ENCODE results near the gene FAM227A. TPM values are rescaled to one million over a fixed set of nuclear protein-coding genes. Genes with fewer than 3 reads are reported as not detected.

FAM227A gene
- polyA plus RNA-seq, 3 donors = not detected

DNA sequence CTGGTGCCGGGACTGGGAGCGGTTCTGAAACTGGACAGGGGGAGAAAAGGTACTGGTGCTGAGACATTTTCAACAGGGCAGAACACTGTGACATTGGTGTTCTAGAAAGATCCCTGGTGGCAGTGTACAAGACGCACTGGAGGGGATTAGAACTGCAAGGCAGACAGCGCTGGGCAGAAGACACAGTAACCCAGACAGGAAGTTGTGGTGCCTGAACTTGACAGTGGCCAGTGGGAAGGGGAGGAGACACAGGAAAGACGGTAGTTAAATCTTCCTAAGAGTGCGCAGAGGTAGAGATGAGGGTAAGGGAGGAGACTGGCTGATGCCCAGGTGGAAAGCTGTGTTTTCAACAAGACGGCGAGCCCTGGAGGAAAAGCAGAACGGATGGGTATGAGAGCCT, 24.5 kb downstream of the FAM227A start:
- no peaks in the 10 kb centered on the region for H3K9me3 ChIP-seq (replicated peaks in 1 of 2; ENCODE audit: control insufficient read depth in 1 of 2, insufficient read depth in 1 of 2, low read length in 2 of 2)
- H3K9me3 Mint-ChIP-seq = peaks cover 0 to 2% (median 0%) of the 10 kb centered on the region in 7 donors
- no peak overlapping the region for H3K9ac ChIP-seq (ENCODE audit: insufficient read depth, low read length, poor library complexity, severe bottlenecking)
- no peak overlapping the region for H3K27ac ChIP-seq (ENCODE audit: low read depth in 1 of 2, low read length in 2 of 2)
- 45% methylated on average over 9 of the region's 9 CpGs for WGBS (ENCODE audit: insufficient coverage)
- H3K4me2 ChIP-seq (replicated peaks; ENCODE audit: extremely low read depth, low read length, poor library complexity, severe bottlenecking) = peak overlapping the region; percentile 44
- no peaks in the 10 kb centered on the region for H3K27me3 ChIP-seq (ENCODE audit: control insufficient read depth in 2 of 2, insufficient read depth in 2 of 2, low read length in 2 of 2)
- TF ChIP-seq, protein P1, sequence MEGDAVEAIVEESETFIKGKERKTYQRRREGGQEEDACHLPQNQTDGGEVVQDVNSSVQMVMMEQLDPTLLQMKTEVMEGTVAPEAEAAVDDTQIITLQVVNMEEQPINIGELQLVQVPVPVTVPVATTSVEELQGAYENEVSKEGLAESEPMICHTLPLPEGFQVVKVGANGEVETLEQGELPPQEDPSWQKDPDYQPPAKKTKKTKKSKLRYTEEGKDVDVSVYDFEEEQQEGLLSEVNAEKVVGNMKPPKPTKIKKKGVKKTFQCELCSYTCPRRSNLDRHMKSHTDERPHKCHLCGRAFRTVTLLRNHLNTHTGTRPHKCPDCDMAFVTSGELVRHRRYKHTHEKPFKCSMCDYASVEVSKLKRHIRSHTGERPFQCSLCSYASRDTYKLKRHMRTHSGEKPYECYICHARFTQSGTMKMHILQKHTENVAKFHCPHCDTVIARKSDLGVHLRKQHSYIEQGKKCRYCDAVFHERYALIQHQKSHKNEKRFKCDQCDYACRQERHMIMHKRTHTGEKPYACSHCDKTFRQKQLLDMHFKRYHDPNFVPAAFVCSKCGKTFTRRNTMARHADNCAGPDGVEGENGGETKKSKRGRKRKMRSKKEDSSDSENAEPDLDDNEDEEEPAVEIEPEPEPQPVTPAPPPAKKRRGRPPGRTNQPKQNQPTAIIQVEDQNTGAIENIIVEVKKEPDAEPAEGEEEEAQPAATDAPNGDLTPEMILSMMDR (IDR thresholded peaks at IDR 0.05) = no peak
- H3K79me2 ChIP-seq (ENCODE audit: insufficient read depth, low read length) = no peaks in the 10 kb centered on the region
- peak overlapping the region; percentile 7 to 83 for H3K4me3 Mint-ChIP-seq
- no peaks in the 10 kb centered on the region for H4K20me1 ChIP-seq (ENCODE audit: insufficient read depth, low read length)
- H3K4me3 ChIP-seq (replicated peaks in 1 of 3; ENCODE audit: low read depth in 2 of 3, low read length in 3 of 3) = peak overlapping the region in 1 of 3 experiments; percentile 7
- intact Hi-C loops (cut with micrococcal nuclease) = no loop called here
- H3K27me3 Mint-ChIP-seq (ENCODE audit: low read depth in 3 of 3) = peaks cover 0 to 3% (median 2%) of the 10 kb centered on the region in 3 donors
- H3K4me1 Mint-ChIP-seq = peaks cover 10% of the 10 kb centered on the region
- peak overlapping the region in 4 of 7 donors; percentile 1 to 77 (median 14) for H3K27ac Mint-ChIP-seq
- peak in 1 of 3 donors; percentile 14 for DNase-seq
- H3K36me3 ChIP-seq (replicated peaks in 1 of 2; ENCODE audit: control insufficient read depth in 1 of 2, insufficient read depth in 2 of 2, low read length in 2 of 2) = no peaks in the 10 kb centered on the region
- H3K4me1 ChIP-seq (ENCODE audit: control insufficient read depth in 1 of 2, insufficient read depth in 2 of 2, low read length in 2 of 2) = peaks cover 2 to 5% of the 10 kb centered on the region in 2 donors
- H2AFZ ChIP-seq (ENCODE audit: insufficient read depth, low read depth, low read length, poor library complexity, severe bottlenecking) = peak overlapping the region; percentile 68
- no peaks in the 10 kb centered on the region for H3K36me3 Mint-ChIP-seq

DNA sequence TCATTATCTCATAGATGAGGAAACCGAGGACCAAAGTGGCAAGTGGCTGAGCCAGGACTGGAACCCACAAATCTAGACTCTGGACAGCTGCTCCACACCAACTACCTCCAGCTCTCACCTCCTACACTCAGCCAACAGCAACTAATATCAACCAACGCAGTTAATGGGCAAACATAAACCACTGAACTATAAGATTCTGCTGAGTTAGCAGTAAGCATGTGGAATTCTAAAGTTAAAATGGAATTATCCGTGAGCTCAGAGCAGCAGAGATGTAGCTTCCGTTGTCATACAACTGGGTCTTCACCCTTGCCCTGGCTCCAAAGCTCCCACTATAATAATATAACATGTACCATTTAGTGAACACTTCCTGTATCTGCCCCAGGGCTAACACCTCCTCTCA, 27.1 kb downstream of the FAM227A start:
- Histone ChIP-seq H3K27ac (ENCODE audit: low read depth in 1 of 2, low read length in 2 of 2) (no peak overlapping the region), H2AFZ (ENCODE audit: insufficient read depth, low read depth, low read length, poor library complexity, severe bottlenecking) (no peak overlapping the region), H3K79me2 (ENCODE audit: insufficient read depth, low read length) (no peaks in the 10 kb centered on the region), H3K4me3 (replicated peaks in 1 of 3; ENCODE audit: low read depth in 2 of 3, low read length in 3 of 3) (no peak overlapping the region), H3K9me3 (replicated peaks in 1 of 2; ENCODE audit: control insufficient read depth in 1 of 2, insufficient read depth in 1 of 2, low read length in 2 of 2) (no peaks in the 10 kb centered on the region), H4K20me1 (ENCODE audit: insufficient read depth, low read length) (no peaks in the 10 kb centered on the region), H3K4me2 (replicated peaks; ENCODE audit: extremely low read depth, low read length, poor library complexity, severe bottlenecking) (no peak overlapping the region), H3K4me1 (ENCODE audit: control insufficient read depth in 1 of 2, insufficient read depth in 2 of 2, low read length in 2 of 2) (peaks cover 2 to 5% of the 10 kb centered on the region in 2 donors), H3K9ac (ENCODE audit: insufficient read depth, low read length, poor library complexity, severe bottlenecking) (no peak overlapping the region), H3K27me3 (ENCODE audit: control insufficient read depth in 2 of 2, insufficient read depth in 2 of 2, low read length in 2 of 2) (no peaks in the 10 kb centered on the region), H3K36me3 (replicated peaks in 1 of 2; ENCODE audit: control insufficient read depth in 1 of 2, insufficient read depth in 2 of 2, low read length in 2 of 2) (no peaks in the 10 kb centered on the region)
- no peak overlapping the region for H3K27ac Mint-ChIP-seq
- H3K4me1 Mint-ChIP-seq = peaks cover 10% of the 10 kb centered on the region
- peaks cover 0 to 2% (median 0%) of the 10 kb centered on the region in 7 donors for H3K9me3 Mint-ChIP-seq
- intact Hi-C loops (cut with micrococcal nuclease) = no loop called here
- no peaks in the 10 kb centered on the region for H3K36me3 Mint-ChIP-seq
- TF ChIP-seq, protein P1 (IDR thresholded peaks at IDR 0.05) = no peak
- no peak overlapping the region for H3K4me3 Mint-ChIP-seq
- whole genome bisulfite sequencing (ENCODE audit: insufficient coverage) = 100% methylated on average over 1 of the region's 4 CpGs
- H3K27me3 Mint-ChIP-seq (ENCODE audit: low read depth in 3 of 3) = peaks cover 0 to 3% (median 2%) of the 10 kb centered on the region in 3 donors
- no peak for DNase-seq

Data from CD14-positive monocyte (primary cell).